SK-N-SH (cell line): Measurements from ENCODE around the gene DUSP2. TPM values are rescaled to one million over a fixed set of nuclear protein-coding genes. Genes with fewer than 3 reads are reported as not detected.

Experiments
- CTCF ChIA-PET: fragments of 300-600, 350-600 bp; formaldehyde crosslinking; extraction: SDS; loops from one replicate; lab custom pipeline; 2021; lab: Yijun Ruan, JAX
- POLR2A ChIA-PET: fragments of 350-600 bp; sonication (Branson Sonifier 250); formaldehyde crosslinking; extraction: SDS; loops from one replicate; lab custom pipeline; 2020; ENCODE audit warnings: antibody characterized with exemption, inconsistent platforms; lab: Yijun Ruan, JAX
- DNase-seq: peaks from one replicate; pipeline ENCODE4 v3.0.0; 2012
- H2AFZ ChIP-seq: fragments of 200-600 bp; sonication (generic); 2 replicates; pipeline ENCODE4 v1.8.1; 2016; ENCODE audit warnings: antibody characterized with exemption, mild to moderate bottlenecking, low read depth
- H3F3A ChIP-seq: fragments of 200-600 bp; sonication (generic); replicated peaks from 2 replicates; pipeline ENCODE3; 2016; ENCODE audit warnings: antibody characterized with exemption, mild to moderate bottlenecking; ENCODE audit not compliant: insufficient read depth
- H3K27ac ChIP-seq, 2 experiments: fragments of 200-500 bp in 1 of 2; fragments of 200-600 bp in 1 of 2; sonication (Bioruptor generic) in 1 of 2; sonication (generic), shearing (Covaris generic) in 1 of 2; 2 replicates each; pipeline versions ENCODE4 v1.5.1 to v1.6.1; 2014 to 2016; ENCODE audit warnings: low read depth in 2 of 2, inconsistent platforms in 1 of 2, low read length in 1 of 2, mild to moderate bottlenecking in 1 of 2, mixed read lengths in 1 of 2
- H3K27me3 ChIP-seq: fragments of 200-600 bp; sonication (generic), shearing (Covaris generic); 2 replicates; pipeline ENCODE4 v1.6.1; 2016; ENCODE audit warnings: mixed run types; ENCODE audit not compliant: insufficient read depth
- H3K36me3 ChIP-seq, 2 experiments: fragments of 200-500 bp in 1 of 2; fragments of 200-600 bp in 1 of 2; sonication (Bioruptor generic) in 1 of 2; sonication (generic) in 1 of 2; replicated peaks in 1 of 2; 2 replicates each; pipeline versions ENCODE3 to v1.5.1; 2014 to 2016; ENCODE audit warnings: low read length in 1 of 2, mild to moderate bottlenecking in 1 of 2; ENCODE audit not compliant: insufficient read depth in 2 of 2, control insufficient read depth in 1 of 2
- H3K4me1 ChIP-seq, 2 experiments: fragments of 200-500 bp in 1 of 2; fragments of 200-600 bp in 1 of 2; sonication (Bioruptor generic) in 1 of 2; sonication (generic), shearing (Covaris generic) in 1 of 2; 2 replicates each; pipeline versions ENCODE4 v1.5.1 to v1.6.1; 2014 to 2016; ENCODE audit warnings: low read depth in 1 of 2, low read length in 1 of 2, mixed run types in 1 of 2; ENCODE audit not compliant: insufficient read depth in 2 of 2, control insufficient read depth in 1 of 2
- H3K4me2 ChIP-seq: fragments of 200-600 bp; sonication (generic), shearing (Covaris generic); 2 replicates; pipeline ENCODE4 v1.6.1; 2017; ENCODE audit warnings: mixed run types
- H3K4me3 ChIP-seq, 2 experiments: fragments of 200-500 bp in 1 of 2; fragments of 200-600 bp in 1 of 2; sonication (Bioruptor generic) in 1 of 2; sonication (generic), shearing (Covaris generic) in 1 of 2; 2 replicates each; pipeline versions ENCODE4 v1.5.1 to v1.8.1; 2014 to 2016; ENCODE audit warnings: low read depth in 2 of 2, inconsistent platforms in 1 of 2, low read length in 1 of 2, mild to moderate bottlenecking in 1 of 2, mixed read lengths in 1 of 2, moderate library complexity in 1 of 2
- H3K79me2 ChIP-seq: fragments of 200-600 bp; sonication (generic); 2 replicates; pipeline ENCODE4 v1.8.1; 2017; ENCODE audit warnings: mild to moderate bottlenecking; ENCODE audit not compliant: insufficient read depth
- H3K9ac ChIP-seq: fragments of 200-600 bp; sonication (generic); 2 replicates; pipeline ENCODE4 v1.6.1; 2017; ENCODE audit warnings: mixed run types
- H3K9me2 ChIP-seq: fragments of 200-600 bp; sonication (generic); 2 replicates; pipeline ENCODE4 v1.6.1; 2017; ENCODE audit warnings: mixed run types
- H3K9me3 ChIP-seq: fragments of 200-600 bp; sonication (generic); 2 replicates; pipeline ENCODE4 v1.6.1; 2017; ENCODE audit warnings: mixed run types, mild to moderate bottlenecking, moderate library complexity
- H4K20me1 ChIP-seq: fragments of 200-600 bp; sonication (generic); 2 replicates; pipeline ENCODE4 v1.6.1; 2017; ENCODE audit warnings: mild to moderate bottlenecking, mixed run types; ENCODE audit not compliant: insufficient read depth
- EP300 ChIP-seq, 2 experiments: IDR thresholded peaks; 2 replicates each; pipeline versions ENCODE4 v1.4.0 to v1.6.1; 2012; ENCODE audit warnings: borderline replicate concordance in 1 of 2, low read depth in 1 of 2, low read length in 1 of 2
- FOXM1 ChIP-seq: IDR thresholded peaks from 2 replicates; pipeline ENCODE4 v1.4.0; 2012; ENCODE audit warnings: low read depth, mild to moderate bottlenecking
- GABPA ChIP-seq: IDR thresholded peaks from 2 replicates; pipeline ENCODE4 v1.4.0; 2012; ENCODE audit warnings: low read depth, mild to moderate bottlenecking
- GATA2 ChIP-seq: sonication (generic); formaldehyde crosslinking; IDR thresholded peaks from 2 replicates; pipeline ENCODE4 v1.5.0; 2020; ENCODE audit warnings: mild to moderate bottlenecking, missing genetic modification reagents
- MEF2A ChIP-seq: IDR thresholded peaks from 2 replicates; pipeline ENCODE4 v1.4.0; 2012; ENCODE audit warnings: low read depth, borderline replicate concordance
- POLR2AphosphoS5 ChIP-seq: IDR thresholded peaks from 2 replicates; pipeline ENCODE4 v1.6.1; 2012; ENCODE audit warnings: low read depth, low read length
- RFX5 ChIP-seq: IDR thresholded peaks from 2 replicates; pipeline ENCODE4 v1.6.1; 2012; ENCODE audit warnings: mild to moderate bottlenecking, improper control_type of control experiment, low read length
- RXRA ChIP-seq: IDR thresholded peaks from 2 replicates; pipeline ENCODE4 v1.4.0; 2012; ENCODE audit warnings: low read depth, mild to moderate bottlenecking, borderline replicate concordance
- SMC3 ChIP-seq: IDR thresholded peaks from 2 replicates; pipeline ENCODE4 v1.6.1; 2012; ENCODE audit warnings: low read depth, low read length, improper control_type of control experiment
- TAF1 ChIP-seq: IDR thresholded peaks from 2 replicates; pipeline ENCODE4 v1.6.1; 2012; ENCODE audit warnings: low read depth, mild to moderate bottlenecking, low read length, moderate library complexity, borderline replicate concordance
- TCF12 ChIP-seq: IDR thresholded peaks from 2 replicates; pipeline ENCODE4 v1.4.0; 2012
- WGBS: methylation state at CpG from one replicate; pipeline ENCODE4 v1.1.6; 2017; ENCODE audit warnings: low lambda C conversion rate; 5-methylcytosine and 5-hydroxymethylcytosine counted together
- polyA plus RNA-seq, 3 experiments: library from polyadenylated mRNA; depleted of rRNA; stranded (reverse); fragments of >200 nt; gene quantifications; 2 replicates each; pipeline ENCODE4 v1.2.3, GENCODE V29; 2012
- TF ChIP-seq, protein P1 (sequence below): IDR thresholded peaks from 2 replicates; pipeline ENCODE4 v1.4.0; 2012; ENCODE audit warnings: low read depth, borderline replicate concordance
- TF ChIP-seq, protein P2 (sequence below): IDR thresholded peaks from 2 replicates; pipeline ENCODE4 v1.4.0; 2012; ENCODE audit warnings: low read depth
- TF ChIP-seq, protein P3 (sequence below): IDR thresholded peaks from 2 replicates; pipeline ENCODE4 v1.6.1; 2012; ENCODE audit warnings: mild to moderate bottlenecking, low read depth, low read length, moderate library complexity

The DUSP2 gene
- polyA plus RNA-seq, 1 of the 3 experiments (the other 2 are of a cell fraction) = 0.79 TPM

DNA sequence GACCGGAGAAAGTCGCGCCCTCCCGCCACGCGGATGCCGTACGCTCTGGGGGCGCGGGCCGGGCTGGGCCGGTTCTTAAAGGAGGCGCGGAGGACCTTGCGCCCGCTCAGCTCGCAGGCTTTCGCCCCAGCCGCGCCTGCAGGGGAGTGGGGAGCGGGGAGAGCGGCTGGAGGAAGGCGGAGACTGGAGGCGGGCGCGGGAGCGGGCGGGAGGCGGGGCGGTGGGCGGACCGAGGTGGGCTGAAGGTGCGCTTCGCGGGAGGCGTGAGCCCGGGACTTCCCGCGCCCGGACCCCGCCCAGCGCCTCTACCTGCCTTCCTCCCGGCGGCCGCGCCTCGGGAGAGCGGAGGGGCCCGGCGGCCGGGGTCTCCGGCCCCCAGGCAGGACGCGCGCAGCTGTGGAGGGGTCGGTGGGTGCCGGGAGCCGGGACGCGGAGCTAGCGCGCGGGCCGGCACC is 28.8 kb downstream of the DUSP2 start, which contains the start of gene ADRA2B:
ADRA2B (minus strand) TSS at position 148 of the 455 bp plus-strand sequence. CDS start 422 bp downstream, outside the sequence.
- Histone ChIP-seq H3K9me3 (no peaks in the 10 kb centered on the region), H4K20me1 (no peaks in the 10 kb centered on the region), H3K4me3 (peak within 1 kb of the TSS; percentile 44 to 54; a peak in 3 of 4 replicates), H2AFZ (peak within 1 kb of the TSS; percentile 59; the same call in 1 of the 2 replicates), H3K79me2 (no peaks in the 10 kb centered on the region), H3K9me2 (no peaks in the 10 kb centered on the region), H3K9ac (no peak within 1 kb of the TSS), H3F3A (no peaks in the 10 kb centered on the region), H3K4me2 (peak within 1 kb of the TSS; percentile 78), H3K36me3 (no peaks in the 10 kb centered on the region), H3K27ac (no peak within 1 kb of the TSS), H3K27me3 (no peaks in the 10 kb centered on the region; the same call in 1 of the 2 replicates), H3K4me1 (peaks cover 0 to 12% of the 10 kb centered on the region in 2 experiments; a peak in 1 of 4 replicates)
- WGBS = 30% methylated on average over 27 of the region's 64 CpGs
- DNase-seq = peak; percentile 82
- ChIA-PET POLR2A (no interaction called here), CTCF (interaction anchor here (0.6 to 8.0 kb wide), 41 partner anchors 8 to 396 kb away, joined by 3 to 101 read pairs (median 7); partner anchors contain the start of genes ANKRD36C, ASTL and DUSP2)
- TF ChIP-seq GABPA (no peak), EP300 (IDR thresholded peaks at IDR 0.05; ENCODE audit: borderline replicate concordance in 1 of 2, low read depth in 1 of 2, low read length in 1 of 2) (no peak), RFX5 (no peak), TCF12 (no peak), GATA2 (CRISPR knock-in tag) (no peak), SMC3 (no peak), POLR2AphosphoS5 (no peak), MEF2A (no peak), TAF1 (no peak), RXRA (no peak), FOXM1 (no peak)
- TF ChIP-seq, protein P1, sequence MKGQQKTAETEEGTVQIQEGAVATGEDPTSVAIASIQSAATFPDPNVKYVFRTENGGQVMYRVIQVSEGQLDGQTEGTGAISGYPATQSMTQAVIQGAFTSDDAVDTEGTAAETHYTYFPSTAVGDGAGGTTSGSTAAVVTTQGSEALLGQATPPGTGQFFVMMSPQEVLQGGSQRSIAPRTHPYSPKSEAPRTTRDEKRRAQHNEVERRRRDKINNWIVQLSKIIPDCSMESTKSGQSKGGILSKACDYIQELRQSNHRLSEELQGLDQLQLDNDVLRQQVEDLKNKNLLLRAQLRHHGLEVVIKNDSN = no peak
- TF ChIP-seq, protein P2, sequence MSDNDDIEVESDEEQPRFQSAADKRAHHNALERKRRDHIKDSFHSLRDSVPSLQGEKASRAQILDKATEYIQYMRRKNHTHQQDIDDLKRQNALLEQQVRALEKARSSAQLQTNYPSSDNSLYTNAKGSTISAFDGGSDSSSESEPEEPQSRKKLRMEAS = no peak
- TF ChIP-seq, protein P3, sequence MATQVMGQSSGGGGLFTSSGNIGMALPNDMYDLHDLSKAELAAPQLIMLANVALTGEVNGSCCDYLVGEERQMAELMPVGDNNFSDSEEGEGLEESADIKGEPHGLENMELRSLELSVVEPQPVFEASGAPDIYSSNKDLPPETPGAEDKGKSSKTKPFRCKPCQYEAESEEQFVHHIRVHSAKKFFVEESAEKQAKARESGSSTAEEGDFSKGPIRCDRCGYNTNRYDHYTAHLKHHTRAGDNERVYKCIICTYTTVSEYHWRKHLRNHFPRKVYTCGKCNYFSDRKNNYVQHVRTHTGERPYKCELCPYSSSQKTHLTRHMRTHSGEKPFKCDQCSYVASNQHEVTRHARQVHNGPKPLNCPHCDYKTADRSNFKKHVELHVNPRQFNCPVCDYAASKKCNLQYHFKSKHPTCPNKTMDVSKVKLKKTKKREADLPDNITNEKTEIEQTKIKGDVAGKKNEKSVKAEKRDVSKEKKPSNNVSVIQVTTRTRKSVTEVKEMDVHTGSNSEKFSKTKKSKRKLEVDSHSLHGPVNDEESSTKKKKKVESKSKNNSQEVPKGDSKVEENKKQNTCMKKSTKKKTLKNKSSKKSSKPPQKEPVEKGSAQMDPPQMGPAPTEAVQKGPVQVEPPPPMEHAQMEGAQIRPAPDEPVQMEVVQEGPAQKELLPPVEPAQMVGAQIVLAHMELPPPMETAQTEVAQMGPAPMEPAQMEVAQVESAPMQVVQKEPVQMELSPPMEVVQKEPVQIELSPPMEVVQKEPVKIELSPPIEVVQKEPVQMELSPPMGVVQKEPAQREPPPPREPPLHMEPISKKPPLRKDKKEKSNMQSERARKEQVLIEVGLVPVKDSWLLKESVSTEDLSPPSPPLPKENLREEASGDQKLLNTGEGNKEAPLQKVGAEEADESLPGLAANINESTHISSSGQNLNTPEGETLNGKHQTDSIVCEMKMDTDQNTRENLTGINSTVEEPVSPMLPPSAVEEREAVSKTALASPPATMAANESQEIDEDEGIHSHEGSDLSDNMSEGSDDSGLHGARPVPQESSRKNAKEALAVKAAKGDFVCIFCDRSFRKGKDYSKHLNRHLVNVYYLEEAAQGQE = no peak
